ENCODE results near the gene OSBP2. TPM values are rescaled to one million over a fixed set of nuclear protein-coding genes. Genes with fewer than 3 reads are reported as not detected.

Gene OSBP2
- total RNA-seq, 4 donors from 2014 or later, result 1.9 to 3.9 (median 3.0) TPM

DNA sequence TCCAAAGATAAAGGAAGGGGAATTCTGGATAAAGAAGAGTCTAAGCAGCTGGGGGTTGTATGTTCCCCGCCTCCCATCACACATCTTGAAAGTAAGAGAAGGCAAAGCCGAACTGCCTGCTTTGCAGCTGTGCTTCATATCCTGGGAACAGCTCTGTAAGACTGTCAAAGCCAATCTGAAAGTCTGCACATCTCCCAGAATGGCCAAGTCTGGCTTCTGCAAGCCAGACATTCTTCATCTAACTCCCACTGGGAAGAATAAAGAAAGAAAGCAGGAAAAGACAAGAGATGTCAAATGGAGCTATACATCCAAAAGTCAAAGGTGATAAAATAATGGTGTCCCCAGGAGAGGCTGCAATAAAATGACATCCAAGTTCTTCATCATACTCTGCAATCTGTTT lies 258.5 kb downstream of the OSBP2 start:
- peaks cover 0 to 87% (median 11%) of the 10 kb centered on the region in 3 donors for H3K36me3 ChIP-seq
- H3K27ac ChIP-seq, result no peak overlapping the region
- intact Hi-C loops (cut with DNase I), result no loop called here
- WGBS, 2 donors, result 78 to 84% methylated on average over 2 of the region's 2 CpGs
- TF ChIP-seq POLR2A (IDR thresholded peaks at IDR 0.05) (no peak), CTCF (IDR thresholded peaks at IDR 0.05) (no peak)
- no peaks in the 10 kb centered on the region for H3K27me3 ChIP-seq
- no peak for DNase-seq
- no peaks in the 10 kb centered on the region for H3K9me3 ChIP-seq
- H3K4me1 ChIP-seq, result peaks cover 2 to 30% (median 22%) of the 10 kb centered on the region in 3 donors
- no peak overlapping the region for H3K4me3 ChIP-seq

DNA sequence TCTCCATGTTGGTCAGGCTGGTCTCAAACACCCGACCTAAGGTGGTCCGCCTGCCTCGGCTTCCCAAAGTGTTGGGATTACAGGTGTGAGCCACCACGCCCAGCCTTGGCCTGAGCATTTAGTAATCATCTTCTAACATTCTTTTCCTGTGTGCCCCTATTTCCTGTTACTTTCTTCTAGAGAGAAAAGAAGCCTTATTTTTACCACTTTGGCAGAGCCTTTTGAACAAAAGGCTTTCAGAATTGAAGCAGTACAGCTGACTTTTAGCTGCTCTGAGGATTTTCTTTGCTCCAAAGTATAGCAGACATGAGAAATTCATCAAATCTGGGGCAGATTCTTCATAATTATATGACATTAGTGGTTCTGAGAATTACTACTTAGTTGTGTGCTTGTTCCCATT lies 260.5 kb downstream of the OSBP2 start:
- H3K9me3 ChIP-seq, result no peaks in the 10 kb centered on the region
- no peak overlapping the region for H3K4me3 ChIP-seq
- peaks cover 0 to 68% (median 0%) of the 10 kb centered on the region in 3 donors for H3K36me3 ChIP-seq
- DNase-seq, result no peak
- WGBS, 2 donors, result 97% methylated on average over 4 of the region's 4 CpGs
- intact Hi-C loops (cut with DNase I), result no loop called here
- peaks cover 0 to 10% (median 3%) of the 10 kb centered on the region in 3 donors for H3K4me1 ChIP-seq
- no peaks in the 10 kb centered on the region for H3K27me3 ChIP-seq
- TF ChIP-seq CTCF (IDR thresholded peaks at IDR 0.05), result no peak
- no peak for TF ChIP-seq POLR2A (IDR thresholded peaks at IDR 0.05)
- no peak overlapping the region for H3K27ac ChIP-seq

Small RNAs within 50 kb of the gene (small RNA-seq; reads per million reads assigned to genes)
- 0 to 0.18 (median 0.04) reads per million in 4 donors for gene MIR3200

Other genes with a start within 250 kb of the OSBP2 start
- under 1 TPM in 1 of 4 donors, not detected in 3; 0.19 TPM for gene SEC14L3, start 222.9 kb upstream of the OSBP2 start, total RNA-seq
- gene SEC14L4, start 189.2 kb upstream of the OSBP2 start, total RNA-seq, result not detected
- under 1 TPM in 1 of 4 donors, not detected in 3; 0.19 TPM for gene SEC14L6, start 148.1 kb upstream of the OSBP2 start, total RNA-seq
- gene GAL3ST1, start 120.2 kb upstream of the OSBP2 start, total RNA-seq, result 1 to 10 TPM in 2 of 4 donors, not detected in 2; 1.1 to 2.4 TPM
- 10 to 100 TPM; 45.3 to 67.0 (median 58.4) TPM for gene PES1, start 103.0 kb upstream of the OSBP2 start, total RNA-seq
- gene TCN2, start 87.7 kb upstream of the OSBP2 start, total RNA-seq, result 10 to 100 TPM in 2 of 4 donors, 1 to 10 TPM in 2; 1.9 to 20.4 (median 10.4) TPM
- gene SLC35E4, start 59.1 kb upstream of the OSBP2 start, total RNA-seq, result 1 to 10 TPM; 5.5 to 8.3 (median 6.3) TPM
- 10 to 100 TPM in 2 of 4 donors, 1 to 10 TPM in 2; 6.1 to 13.0 (median 8.6) TPM for gene DUSP18, start 27.0 kb upstream of the OSBP2 start, total RNA-seq